Measurements from ENCODE around the gene PCSK1. TPM values are rescaled to one million over a fixed set of nuclear protein-coding genes. Genes with fewer than 3 reads are reported as not detected.
A peak's percentile ranks its signal among the peaks of the same experiment; 100 is the strongest.

Gene PCSK1
- total RNA-seq, 1 experiment from 2014 or later = 0.41 TPM

DNA sequence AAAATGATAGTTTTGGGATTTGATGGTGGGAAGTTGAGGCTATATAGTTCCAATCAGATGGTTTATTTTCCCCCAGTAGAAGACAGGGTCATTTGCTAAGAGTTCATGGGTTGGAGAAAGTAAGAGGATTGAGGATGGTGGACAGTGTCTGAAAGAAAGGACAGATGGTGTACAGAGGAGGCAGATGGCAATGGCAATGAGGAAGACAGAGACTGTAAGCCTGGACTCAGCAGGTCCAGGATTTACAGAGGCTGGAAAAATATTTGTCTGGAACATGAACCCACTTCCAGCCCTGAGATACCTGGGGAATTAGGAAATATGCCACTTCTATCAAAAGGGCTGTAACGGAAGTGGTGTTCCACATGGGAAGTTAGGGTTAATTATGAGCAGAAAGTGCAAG, 84.5 kb downstream of the PCSK1 start:
- H3K9me3 Mint-ChIP-seq (ENCODE audit: unreplicated experiment) = no peaks in the 10 kb centered on the region
- ChIA-PET POLR2A (no interaction called here), CTCF (no interaction called here)
- no peak overlapping the region for H3K27ac Mint-ChIP-seq (ENCODE audit: unreplicated experiment)
- TF ChIP-seq, protein P1, sequence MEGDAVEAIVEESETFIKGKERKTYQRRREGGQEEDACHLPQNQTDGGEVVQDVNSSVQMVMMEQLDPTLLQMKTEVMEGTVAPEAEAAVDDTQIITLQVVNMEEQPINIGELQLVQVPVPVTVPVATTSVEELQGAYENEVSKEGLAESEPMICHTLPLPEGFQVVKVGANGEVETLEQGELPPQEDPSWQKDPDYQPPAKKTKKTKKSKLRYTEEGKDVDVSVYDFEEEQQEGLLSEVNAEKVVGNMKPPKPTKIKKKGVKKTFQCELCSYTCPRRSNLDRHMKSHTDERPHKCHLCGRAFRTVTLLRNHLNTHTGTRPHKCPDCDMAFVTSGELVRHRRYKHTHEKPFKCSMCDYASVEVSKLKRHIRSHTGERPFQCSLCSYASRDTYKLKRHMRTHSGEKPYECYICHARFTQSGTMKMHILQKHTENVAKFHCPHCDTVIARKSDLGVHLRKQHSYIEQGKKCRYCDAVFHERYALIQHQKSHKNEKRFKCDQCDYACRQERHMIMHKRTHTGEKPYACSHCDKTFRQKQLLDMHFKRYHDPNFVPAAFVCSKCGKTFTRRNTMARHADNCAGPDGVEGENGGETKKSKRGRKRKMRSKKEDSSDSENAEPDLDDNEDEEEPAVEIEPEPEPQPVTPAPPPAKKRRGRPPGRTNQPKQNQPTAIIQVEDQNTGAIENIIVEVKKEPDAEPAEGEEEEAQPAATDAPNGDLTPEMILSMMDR (IDR thresholded peaks at IDR 0.05; ENCODE audit: insufficient read depth in 1 of 2, low read depth in 1 of 2, low read length in 1 of 2, severe bottlenecking in 1 of 2, unreplicated experiment in 1 of 2) = no peak
- Histone ChIP-seq H3K36me3 (ENCODE audit: control insufficient read depth, insufficient read depth, low read length) (no peaks in the 10 kb centered on the region), H3K4me1 (peaks cover 24% of the 10 kb centered on the region), H3K4me3 (ENCODE audit: low read depth, low read length) (no peak overlapping the region), H3K9me3 (no peaks in the 10 kb centered on the region), H3K27me3 (replicated peaks; ENCODE audit: control insufficient read depth, insufficient read depth, low read length) (no peaks in the 10 kb centered on the region)
- BruUV-seq (replicated peaks) = no TSS peak
- DNase-seq = no peak
- no peaks in the 10 kb centered on the region for H3K27me3 Mint-ChIP-seq (ENCODE audit: insufficient read depth, unreplicated experiment)
- intact Hi-C loops (cut with micrococcal nuclease; ENCODE audit: unreplicated experiment) = loop anchor here (10.0 kb wide), 1 partner anchor 406 kb away; no protein-coding TSS in a partner anchor
- no peaks in the 10 kb centered on the region for H3K4me1 Mint-ChIP-seq (ENCODE audit: low read depth, unreplicated experiment)
- H3K4me3 Mint-ChIP-seq (ENCODE audit: unreplicated experiment) = no peak overlapping the region
- H3K36me3 Mint-ChIP-seq (ENCODE audit: insufficient read depth, unreplicated experiment) = no peaks in the 10 kb centered on the region

DNA sequence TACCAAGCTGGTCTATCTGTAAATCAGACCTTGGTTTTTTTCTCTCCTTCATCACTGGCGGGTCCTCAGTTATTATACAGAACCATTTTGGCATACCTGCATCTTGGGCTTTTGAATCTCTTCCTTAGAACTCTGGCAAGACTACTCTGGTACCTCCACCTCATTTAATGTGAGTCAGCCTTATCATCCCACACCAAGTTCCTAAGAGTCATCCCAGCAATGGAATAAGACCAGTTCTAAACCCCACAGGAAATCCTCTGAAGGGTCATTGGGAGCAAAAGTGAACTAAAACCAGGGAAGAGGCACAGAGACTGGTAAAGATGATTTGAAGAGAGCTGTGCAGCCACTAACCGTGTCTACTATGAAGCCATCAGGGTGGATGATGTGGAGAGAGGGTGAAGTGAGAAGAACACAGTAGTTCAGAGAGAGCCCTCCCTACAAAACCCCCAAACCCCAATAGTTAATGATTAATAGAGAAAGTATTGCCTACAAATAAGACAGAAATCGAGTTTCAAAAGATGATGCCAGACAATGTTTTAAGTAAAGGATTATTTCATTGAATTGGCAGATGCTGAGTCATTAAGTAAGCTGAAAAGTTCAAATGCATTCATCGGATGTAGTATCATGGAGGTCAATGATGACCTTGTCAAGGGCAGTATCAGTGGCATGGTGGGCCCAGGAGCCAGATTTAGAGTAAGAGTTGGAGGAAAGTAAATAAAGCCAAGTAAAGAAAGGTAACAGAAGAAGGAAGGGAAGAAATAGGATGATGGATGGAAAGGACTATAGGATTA, 85.4 kb downstream of the PCSK1 start:
- Mint-ChIP-seq H3K4me3 (ENCODE audit: unreplicated experiment) (no peak overlapping the region), H3K36me3 (ENCODE audit: insufficient read depth, unreplicated experiment) (no peaks in the 10 kb centered on the region), H3K4me1 (ENCODE audit: low read depth, unreplicated experiment) (no peaks in the 10 kb centered on the region), H3K27ac (ENCODE audit: unreplicated experiment) (no peak overlapping the region), H3K27me3 (ENCODE audit: insufficient read depth, unreplicated experiment) (no peaks in the 10 kb centered on the region), H3K9me3 (ENCODE audit: unreplicated experiment) (no peaks in the 10 kb centered on the region)
- POLR2A ChIA-PET = no interaction called here
- intact Hi-C loops (cut with micrococcal nuclease; ENCODE audit: unreplicated experiment) = loop anchor here (10.0 kb wide), 1 partner anchor 407 kb away; no protein-coding TSS in a partner anchor
- no peaks in the 10 kb centered on the region for H3K9me3 ChIP-seq
- H3K4me3 ChIP-seq (ENCODE audit: low read depth, low read length) = no peak overlapping the region
- no peaks in the 10 kb centered on the region for H3K27me3 ChIP-seq (replicated peaks; ENCODE audit: control insufficient read depth, insufficient read depth, low read length)
- DNase-seq = no peak
- CTCF ChIA-PET = interaction anchor here (1.3 kb wide), 1 partner anchor 254 kb away, joined by 4 read pairs; no protein-coding TSS in a partner anchor
- TF ChIP-seq, protein P1 (IDR thresholded peaks at IDR 0.05; ENCODE audit: insufficient read depth in 1 of 2, low read depth in 1 of 2, low read length in 1 of 2, severe bottlenecking in 1 of 2, unreplicated experiment in 1 of 2) = no peak
- no peaks in the 10 kb centered on the region for H3K36me3 ChIP-seq (ENCODE audit: control insufficient read depth, insufficient read depth, low read length)
- BruUV-seq (replicated peaks) = no TSS peak
- peaks cover 24% of the 10 kb centered on the region for H3K4me1 ChIP-seq

DNA sequence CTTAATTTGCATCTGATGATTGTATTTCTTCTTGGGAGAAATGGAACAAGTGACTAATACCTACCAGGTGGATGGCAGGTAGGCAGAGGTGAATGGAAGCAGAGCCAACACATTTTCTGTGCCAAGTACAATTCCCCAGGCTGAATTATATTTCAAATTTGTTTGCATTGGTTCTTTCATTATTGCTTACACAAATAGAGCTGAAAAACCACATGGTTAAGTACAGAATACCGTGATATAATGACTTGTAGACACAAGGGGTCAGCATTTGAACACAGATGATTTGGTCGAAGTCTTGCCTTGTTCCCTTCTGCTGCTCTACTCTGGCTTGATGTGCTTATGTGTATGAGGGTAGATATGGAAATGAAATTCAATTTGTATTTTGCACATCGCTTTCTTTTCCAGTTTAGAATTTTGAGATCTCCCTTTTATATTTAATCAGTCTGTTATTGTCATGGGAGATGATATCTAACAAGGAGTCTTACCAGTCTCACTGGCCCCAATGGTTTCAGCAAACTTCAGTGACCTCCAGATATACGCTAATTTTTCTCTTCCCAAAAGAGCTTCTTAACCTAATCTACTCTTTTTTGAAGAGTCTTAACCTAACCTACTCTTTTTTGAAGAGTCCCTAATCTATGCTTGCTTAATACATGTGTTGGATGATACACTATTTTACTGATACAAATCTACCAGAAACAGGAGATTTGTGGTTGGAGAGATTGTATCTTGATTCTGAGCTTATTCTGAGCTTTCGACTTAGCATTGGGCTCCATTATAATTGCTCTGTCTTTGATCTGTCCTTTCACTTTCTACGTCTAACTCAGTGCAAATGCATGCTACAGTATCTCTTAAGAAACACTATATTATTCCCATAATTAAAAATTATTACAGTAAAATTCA, 88.1 kb downstream of the PCSK1 start:
- TF ChIP-seq, protein P1 (IDR thresholded peaks at IDR 0.05; ENCODE audit: insufficient read depth in 1 of 2, low read depth in 1 of 2, low read length in 1 of 2, severe bottlenecking in 1 of 2, unreplicated experiment in 1 of 2) = peak; percentile 52 to 57
- no peak overlapping the region for H3K27ac Mint-ChIP-seq (ENCODE audit: unreplicated experiment)
- BruUV-seq (replicated peaks) = no TSS peak
- intact Hi-C loops (cut with micrococcal nuclease; ENCODE audit: unreplicated experiment) = loop anchor here (1.0 to 10.0 kb wide), 2 partner anchors 256 to 410 kb away; no protein-coding TSS in a partner anchor
- Histone ChIP-seq H3K36me3 (ENCODE audit: control insufficient read depth, insufficient read depth, low read length) (no peaks in the 10 kb centered on the region), H3K4me3 (ENCODE audit: low read depth, low read length) (no peak overlapping the region), H3K9me3 (no peaks in the 10 kb centered on the region), H3K27me3 (replicated peaks; ENCODE audit: control insufficient read depth, insufficient read depth, low read length) (no peaks in the 10 kb centered on the region), H3K4me1 (peaks cover 8% of the 10 kb centered on the region)
- peak in 1 of 2 experiments; percentile 60 for DNase-seq
- ChIA-PET CTCF (interaction anchor here (0.6 to 2.0 kb wide), 6 partner anchors 37 to 259 kb away, joined by 3 to 9 read pairs (median 6); no protein-coding TSS in a partner anchor), POLR2A (no interaction called here)
- H3K4me1 Mint-ChIP-seq (ENCODE audit: low read depth, unreplicated experiment) = no peaks in the 10 kb centered on the region
- H3K9me3 Mint-ChIP-seq (ENCODE audit: unreplicated experiment) = no peaks in the 10 kb centered on the region
- no peak overlapping the region for H3K4me3 Mint-ChIP-seq (ENCODE audit: unreplicated experiment)
- H3K36me3 Mint-ChIP-seq (ENCODE audit: insufficient read depth, unreplicated experiment) = no peaks in the 10 kb centered on the region
- no peaks in the 10 kb centered on the region for H3K27me3 Mint-ChIP-seq (ENCODE audit: insufficient read depth, unreplicated experiment)
